Colonic mucosa (tissue), 4 donors: Measurements from ENCODE around the gene FKBP1B. TPM values are rescaled to one million over a fixed set of nuclear protein-coding genes. Genes with fewer than 3 reads are reported as not detected.
"Not testable (repeated sequence)": the region's sequence is repeated elsewhere in the genome, so short reads cannot be mapped to it uniquely, and the experiment has no call there.

Source experiments
- DNase-seq: peaks from one replicate; pipeline ENCODE4 v3.0.0-alpha.2; 2020
- H3K27ac ChIP-seq: fragments of 200-600 bp; one replicate; pipeline ENCODE4 v1.8.0; 2021
- H3K27me3 ChIP-seq: fragments of 200-600 bp; one replicate; pipeline ENCODE4 v1.8.0; 2021
- H3K36me3 ChIP-seq: fragments of 200-600 bp; one replicate; pipeline ENCODE4 v1.8.0; 2021
- H3K4me1 ChIP-seq: fragments of 200-600 bp; one replicate; pipeline ENCODE4 v1.8.0; 2021; ENCODE audit warnings: mild to moderate bottlenecking
- H3K4me3 ChIP-seq: fragments of 200-600 bp; one replicate; pipeline ENCODE4 v1.8.0; 2021
- H3K9ac ChIP-seq, 2 donors: one replicate each; pipeline ENCODE4 v1.7.0; 2013; ENCODE audit warnings: control low read depth in 2 of 2, low read depth in 2 of 2, low read length in 2 of 2
- H3K9me3 ChIP-seq: fragments of 200-600 bp; one replicate; pipeline ENCODE4 v1.8.0; 2021
- CTCF ChIP-seq: fragments of 200-600 bp; IDR thresholded peaks from one replicate; pipeline ENCODE4 v1.8.0; 2022; ENCODE audit warnings: antibody characterized with exemption, mild to moderate bottlenecking
- intact Hi-C: fragments of 100-400 bp; cut with DNase I; formaldehyde crosslinking; loops from one replicate; pipeline ENCODE4 v1.14.1; 2022
- total RNA-seq, 2 donors: library from RNA; stranded (reverse); fragmentation: NEBNext Ultra II Directional in 1 of 2; extraction: Animal tissue kit (Norgen Biotek cat#: 25700) in 1 of 2; gene quantifications; one replicate each; pipeline ENCODE4 v1.2.1, GENCODE V29; 2021
- donor health status: healthy.
- donor health status: DM: no; HTN: no; CAD: no.
- donor health status: DM: no; HTN: no; CAD: no.

FKBP1B gene
- total RNA-seq, 2 donors from 2014 or later, result 8.0 to 11.8 TPM

GRCh38 chr2:24010477-24011249 is 38.9 kb upstream of the FKBP1B start:
- no peak for TF ChIP-seq CTCF

GRCh38 chr2:24011250-24012104 is 38.1 kb upstream of the FKBP1B start:
- Histone ChIP-seq H3K4me3 (no peak overlapping the region), H3K9ac (no peak overlapping the region), H3K27ac (no peak overlapping the region), H3K27me3 (peaks cover 25% of the 10 kb centered on the region), H3K36me3 (no peaks in the 10 kb centered on the region), H3K4me1 (no peaks in the 10 kb centered on the region), H3K9me3 (no peaks in the 10 kb centered on the region)
- intact Hi-C loops, result no loop called here
- no peak for TF ChIP-seq CTCF
- no peak for DNase-seq

More at GRCh38 chr2:24010477-24011249, 38.9 kb upstream of the FKBP1B start:
- Histone ChIP-seq H3K4me3 (peak overlapping the region; percentile 43), H3K27ac (no peak overlapping the region), H3K27me3 (peaks cover 25% of the 10 kb centered on the region), H3K36me3 (no peaks in the 10 kb centered on the region), H3K4me1 (no peaks in the 10 kb centered on the region), H3K9ac (no peak overlapping the region), H3K9me3 (no peaks in the 10 kb centered on the region)
- intact Hi-C loops, result no loop called here
- DNase-seq, result no peak

GRCh38 chr2:24012521-24013188 is 36.9 kb upstream of the FKBP1B start:
- no peak for TF ChIP-seq CTCF
- Histone ChIP-seq H3K36me3 (no peaks in the 10 kb centered on the region), H3K9ac (no peak overlapping the region), H3K4me3 (no peak overlapping the region), H3K9me3 (no peaks in the 10 kb centered on the region), H3K4me1 (no peaks in the 10 kb centered on the region), H3K27me3 (peaks cover 25% of the 10 kb centered on the region), H3K27ac (no peak overlapping the region)
- intact Hi-C loops, result no loop called here
- no peak for DNase-seq

- DNase-seq, H3K27ac ChIP-seq, H3K36me3 ChIP-seq, H3K9ac ChIP-seq, H3K4me3 ChIP-seq, intact Hi-C loops, H3K4me1 ChIP-seq, H3K9me3 ChIP-seq: not testable (repeated sequence)
- peaks cover 16% of the 10 kb centered on the region for H3K27me3 ChIP-seq
These were observed 34.6 kb upstream of the FKBP1B start for GRCh38 chr2:24014902-24015301.

- no peaks in the 10 kb centered on the region for H3K36me3 ChIP-seq
- intact Hi-C loops, result no loop called here
- H3K9me3 ChIP-seq, result no peaks in the 10 kb centered on the region
- no peak overlapping the region for H3K27ac ChIP-seq
- TF ChIP-seq CTCF, result no peak
- no peak for DNase-seq
- no peak overlapping the region for H3K4me3 ChIP-seq
- H3K9ac ChIP-seq, result no peak overlapping the region
- peaks cover 8% of the 10 kb centered on the region for H3K27me3 ChIP-seq
- H3K4me1 ChIP-seq, result no peaks in the 10 kb centered on the region
These were observed 33.8 kb upstream of the FKBP1B start for GRCh38 chr2:24015562-24016375.
